DOHH2 (cell line): ENCODE data around the gene STRIT1.

Experiments used
- H3F3A ChIP-seq: fragments of 200-600 bp; sonication (generic), shearing (Covaris generic); 2 replicates; pipeline ENCODE4 v1.6.0; 2016; ENCODE audit warnings: antibody characterized with exemption, mild to moderate bottlenecking; ENCODE audit not compliant: control insufficient read depth, insufficient read depth
- H3K27ac ChIP-seq: fragments of 200-600 bp; sonication (generic); 2 replicates; pipeline ENCODE4 v1.5.1; 2014; ENCODE audit warnings: low read depth, mild to moderate bottlenecking, low read length, moderate library complexity
- H3K27me3 ChIP-seq: fragments of 200-600 bp; sonication (generic); 2 replicates; pipeline ENCODE4 v1.6.1; 2014; ENCODE audit warnings: mild to moderate bottlenecking, low read length, mixed read lengths; ENCODE audit not compliant: control insufficient read depth
- H3K36me3 ChIP-seq: fragments of 200-600 bp; sonication (generic); 2 replicates; pipeline ENCODE4 v1.6.1; 2014; ENCODE audit warnings: mild to moderate bottlenecking, low read length, moderate library complexity, mixed read lengths; ENCODE audit not compliant: control insufficient read depth
- H3K4me1 ChIP-seq: fragments of 200-600 bp; sonication (generic); 2 replicates; pipeline ENCODE4 v1.6.1; 2014; ENCODE audit warnings: mild to moderate bottlenecking, low read length, mixed read lengths; ENCODE audit not compliant: control insufficient read depth
- H3K4me2 ChIP-seq: fragments of 200-600 bp; sonication (generic); 2 replicates; pipeline ENCODE4 v1.6.0; 2014; ENCODE audit warnings: mild to moderate bottlenecking, low read length, moderate library complexity
- H3K4me3 ChIP-seq: fragments of 200-600 bp; sonication (generic); 2 replicates; pipeline ENCODE4 v1.5.1; 2014; ENCODE audit warnings: mild to moderate bottlenecking, low read length, mixed read lengths
- H3K79me2 ChIP-seq: fragments of 200-600 bp; sonication (generic); 2 replicates; pipeline ENCODE4 v1.6.1; 2014; ENCODE audit warnings: mild to moderate bottlenecking, low read length, mixed read lengths; ENCODE audit not compliant: control insufficient read depth
- H3K9me2 ChIP-seq: fragments of 200-600 bp; sonication (generic); replicated peaks from 2 replicates; pipeline ENCODE4 v1.6.1; 2014; ENCODE audit warnings: mild to moderate bottlenecking, low read length, mixed read lengths; ENCODE audit not compliant: control insufficient read depth
- H3K9me3 ChIP-seq: fragments of 200-600 bp; sonication (generic); 2 replicates; pipeline ENCODE4 v1.6.1; 2014; ENCODE audit warnings: antibody characterized with exemption, low read length, mixed read lengths; ENCODE audit not compliant: control insufficient read depth, insufficient read depth
- H4K20me1 ChIP-seq: fragments of 200-600 bp; sonication (generic); 2 replicates; pipeline ENCODE4 v1.6.0; 2014; ENCODE audit warnings: low read depth, mild to moderate bottlenecking, antibody characterized with exemption, low read length, moderate library complexity; ENCODE audit not compliant: control insufficient read depth, insufficient read depth
- CTCF ChIP-seq: fragments of 200-600 bp; sonication (generic); IDR thresholded peaks from one replicate; pipeline ENCODE4 v1.5.1; 2014; ENCODE audit warnings: antibody characterized with exemption, mild to moderate bottlenecking, low read depth, low read length; ENCODE audit not compliant: poor library complexity, severe bottlenecking
- EZH2phosphoT487 ChIP-seq: fragments of 200-600 bp; sonication (generic); IDR thresholded peaks from 2 replicates; pipeline ENCODE4 v1.6.1; 2017; ENCODE audit warnings: borderline replicate concordance, mild to moderate bottlenecking, antibody characterized with exemption, low read length, moderate library complexity, mixed read lengths

STRIT1 gene

GRCh38 chr3:155313300-155313699, 19.8 kb upstream of the STRIT1 start:
- Histone ChIP-seq H3K36me3 (no peaks in the 10 kb centered on the region), H3F3A (no peaks in the 10 kb centered on the region), H3K27ac (no peak overlapping the region), H3K9me2 (no peaks in the 10 kb centered on the region), H4K20me1 (no peaks in the 10 kb centered on the region), H3K9me3 (peaks cover 5% of the 10 kb centered on the region; the same call in 1 of the 2 replicates), H3K4me1 (no peaks in the 10 kb centered on the region), H3K79me2 (no peaks in the 10 kb centered on the region), H3K4me3 (no peak overlapping the region), H3K27me3 (no peaks in the 10 kb centered on the region), H3K4me2 (no peak overlapping the region)
- no peak for TF ChIP-seq EZH2phosphoT487
- no peak for TF ChIP-seq CTCF

DNA sequence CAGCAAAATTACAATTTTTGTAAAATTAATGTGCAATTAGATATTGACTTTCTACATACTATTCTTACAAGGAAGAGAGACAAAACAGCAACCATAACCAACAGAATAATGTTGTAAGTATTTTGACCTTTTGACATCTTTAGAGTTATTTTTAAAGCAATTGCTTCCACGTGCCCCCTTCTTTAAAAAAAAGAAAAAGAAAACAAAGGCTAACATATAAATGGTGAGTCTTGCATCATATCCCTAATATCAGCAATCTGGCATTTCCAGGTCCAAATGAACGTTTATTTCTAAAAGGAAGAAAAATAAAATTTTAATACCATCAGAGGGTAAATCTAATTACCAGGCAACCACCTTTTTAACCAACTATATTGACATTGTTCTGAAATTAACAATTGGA, 19.3 kb upstream of the STRIT1 start:
- Histone ChIP-seq H4K20me1 (no peaks in the 10 kb centered on the region), H3K9me2 (no peaks in the 10 kb centered on the region), H3F3A (no peaks in the 10 kb centered on the region), H3K4me3 (no peak overlapping the region), H3K4me2 (no peak overlapping the region), H3K27ac (no peak overlapping the region), H3K36me3 (no peaks in the 10 kb centered on the region), H3K9me3 (peaks cover 5% of the 10 kb centered on the region; the same call in 1 of the 2 replicates), H3K79me2 (no peaks in the 10 kb centered on the region), H3K4me1 (no peaks in the 10 kb centered on the region), H3K27me3 (no peaks in the 10 kb centered on the region)
- TF ChIP-seq CTCF, result no peak
- TF ChIP-seq EZH2phosphoT487, result no peak

DNA sequence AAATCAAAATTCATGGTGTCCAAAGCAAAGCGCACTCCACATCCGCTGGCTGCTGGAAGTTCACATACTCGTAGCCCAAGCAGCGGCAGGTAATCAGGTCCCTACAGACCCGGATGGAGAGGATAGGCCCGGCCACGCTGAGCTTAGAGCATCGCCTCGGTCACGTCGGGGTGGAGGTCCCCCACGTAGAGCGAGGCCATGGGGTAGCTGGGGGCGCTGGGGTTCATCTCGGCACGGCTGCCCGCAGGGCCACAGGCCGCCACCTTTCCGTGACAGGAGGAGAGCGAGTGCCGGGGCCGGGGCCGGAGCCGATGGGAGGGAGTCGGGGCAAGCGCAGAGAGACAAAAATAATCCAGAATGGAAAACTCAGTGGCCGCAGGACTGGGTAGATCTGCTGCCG, 16.1 kb upstream of the STRIT1 start:
- H3K27me3 ChIP-seq, result no peaks in the 10 kb centered on the region
- H3F3A ChIP-seq, result no peaks in the 10 kb centered on the region
- H3K4me3 ChIP-seq, result no peak overlapping the region
- H4K20me1 ChIP-seq, result no peaks in the 10 kb centered on the region
- peaks cover 5% of the 10 kb centered on the region; the same call in 1 of the 2 replicates for H3K9me3 ChIP-seq
- no peaks in the 10 kb centered on the region for H3K4me1 ChIP-seq
- no peak overlapping the region for H3K27ac ChIP-seq
- H3K4me2 ChIP-seq, result no peak overlapping the region
- H3K9me2 ChIP-seq, result no peaks in the 10 kb centered on the region
- no peaks in the 10 kb centered on the region for H3K36me3 ChIP-seq
- no peaks in the 10 kb centered on the region for H3K79me2 ChIP-seq
- TF ChIP-seq EZH2phosphoT487 (no peak), CTCF (no peak)
